ENCODE measurements around the gene AGXT.

AGXT gene

DNA sequence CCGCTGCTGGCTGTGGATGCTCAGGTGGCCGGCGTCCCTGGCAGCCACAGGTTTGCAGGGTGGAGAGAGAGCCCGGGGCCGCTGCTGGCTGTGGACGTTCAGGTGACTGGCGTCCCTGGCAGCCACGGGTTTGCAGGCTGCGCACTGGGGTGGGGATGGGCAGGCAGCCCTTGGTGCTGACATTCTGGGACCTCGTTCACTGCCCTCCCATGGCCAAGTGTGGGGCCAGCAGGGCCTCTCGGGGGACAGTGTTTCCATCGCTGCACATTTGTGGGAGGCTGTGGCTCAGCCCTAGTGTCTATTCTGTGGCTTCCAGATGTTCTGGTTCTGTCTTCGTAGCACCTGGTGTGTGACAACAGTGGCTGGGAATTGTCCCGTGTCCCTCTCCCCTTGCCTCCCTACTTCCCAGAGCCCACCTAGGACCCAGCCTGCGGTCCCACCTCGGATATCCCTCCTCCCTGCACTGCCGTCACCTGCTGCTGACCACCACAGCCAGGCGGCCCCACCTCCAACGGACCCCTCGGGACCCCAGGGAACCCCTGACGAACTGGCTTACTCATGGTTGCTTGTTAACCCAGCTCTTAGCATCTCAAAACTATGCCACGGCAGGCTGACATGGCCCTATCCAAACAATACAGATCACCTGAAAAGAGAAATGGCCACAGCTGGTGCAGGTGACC lies 38.4 kb downstream of the AGXT start:
- Histone ChIP-seq H3K9ac (ENCODE audit: insufficient read length) (no peak overlapping the region), H3K9me3 (ENCODE audit: low read depth, low read length) (no peaks in the 10 kb centered on the region), H3K36me3 (ENCODE audit: insufficient read depth, low read length) (no peaks in the 10 kb centered on the region), H3K4me3 (no peak overlapping the region), H3K27ac (no peak overlapping the region)
- TF ChIP-seq EZH2 (IDR thresholded peaks at IDR 0.05) (no peak), POLR2AphosphoS5 (IDR thresholded peaks at IDR 0.05; ENCODE audit: borderline replicate concordance, low read depth, low read length) (no peak), FOXP2 (optimal IDR thresholded peaks at IDR 0.05; ENCODE audit: control extremely low read depth, extremely low read length, insufficient read depth) (no peak)
- no peak for DNase-seq (ENCODE audit: low read depth, low spot score)

- Histone ChIP-seq H3K36me3 (ENCODE audit: insufficient read depth, low read length) (no peaks in the 10 kb centered on the region), H3K9me3 (ENCODE audit: low read depth, low read length) (no peaks in the 10 kb centered on the region), H3K4me3 (no peak overlapping the region), H3K9ac (ENCODE audit: insufficient read length) (no peak overlapping the region), H3K27ac (no peak overlapping the region)
- TF ChIP-seq FOXP2 (optimal IDR thresholded peaks at IDR 0.05; ENCODE audit: control extremely low read depth, extremely low read length, insufficient read depth): no peak
- DNase-seq (ENCODE audit: low read depth, low spot score): no peak
Measured at GRCh38 chr2:240909216-240909974, 40.8 kb downstream of the AGXT start.

DNA sequence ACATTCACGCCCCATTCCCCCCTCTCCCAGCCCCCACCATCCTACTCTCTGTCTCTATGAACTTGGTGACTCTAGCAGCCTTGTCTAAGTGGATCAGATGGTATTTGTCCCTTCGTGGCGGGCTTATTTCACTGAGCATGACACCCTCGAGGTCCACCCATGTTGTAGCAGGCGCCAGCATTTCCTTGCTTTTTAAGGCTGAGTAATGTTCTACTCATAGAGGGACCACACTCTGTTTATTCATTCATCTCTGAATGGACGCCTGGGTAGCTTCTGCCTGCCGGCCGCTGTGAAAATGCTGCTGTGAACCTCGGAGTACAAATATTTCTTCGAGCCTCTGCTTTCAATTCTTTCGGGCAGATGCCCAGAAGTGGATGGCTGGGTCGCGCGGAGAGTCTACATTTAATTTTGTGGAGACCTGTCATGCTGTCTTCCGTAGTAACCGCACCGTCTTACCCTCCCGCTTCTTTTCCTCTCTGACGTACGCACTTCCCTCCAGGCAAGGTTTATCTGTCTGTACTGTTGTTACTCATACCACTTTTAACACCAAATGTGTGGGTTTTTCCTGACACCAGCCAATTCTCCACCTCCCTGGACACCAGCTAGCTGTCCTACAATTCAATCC lies 43.1 kb downstream of the AGXT start:
- DNase-seq (ENCODE audit: low read depth, low spot score): no peak
- TF ChIP-seq EZH2 (IDR thresholded peaks at IDR 0.05) (no peak), FOXP2 (optimal IDR thresholded peaks at IDR 0.05; ENCODE audit: control extremely low read depth, extremely low read length, insufficient read depth) (no peak), POLR2AphosphoS5 (IDR thresholded peaks at IDR 0.05; ENCODE audit: borderline replicate concordance, low read depth, low read length) (no peak)
- no peaks in the 10 kb centered on the region for H3K9me3 ChIP-seq (ENCODE audit: low read depth, low read length)
- H3K27ac ChIP-seq: no peak overlapping the region
- H3K36me3 ChIP-seq (ENCODE audit: insufficient read depth, low read length): no peaks in the 10 kb centered on the region
- no peak overlapping the region for H3K4me3 ChIP-seq
- H3K9ac ChIP-seq (ENCODE audit: insufficient read length): no peak overlapping the region

GRCh38 chr2:240912878-240913809 lies 44.5 kb downstream of the AGXT start:
- H3K9ac ChIP-seq (ENCODE audit: insufficient read length): no peak overlapping the region
- H3K9me3 ChIP-seq (ENCODE audit: low read depth, low read length): no peaks in the 10 kb centered on the region
- no peaks in the 10 kb centered on the region for H3K36me3 ChIP-seq (ENCODE audit: insufficient read depth, low read length)
- no peak overlapping the region for H3K4me3 ChIP-seq
- no peak for TF ChIP-seq POLR2AphosphoS5 (IDR thresholded peaks at IDR 0.05; ENCODE audit: borderline replicate concordance, low read depth, low read length)
- TF ChIP-seq FOXP2 (optimal IDR thresholded peaks at IDR 0.05; ENCODE audit: control extremely low read depth, extremely low read length, insufficient read depth): no peak
- no peak for TF ChIP-seq EZH2 (IDR thresholded peaks at IDR 0.05)
- no peak for DNase-seq (ENCODE audit: low read depth, low spot score)
- H3K27ac ChIP-seq: no peak overlapping the region

- no peak for DNase-seq (ENCODE audit: low read depth, low spot score)
- TF ChIP-seq FOXP2 (optimal IDR thresholded peaks at IDR 0.05; ENCODE audit: control extremely low read depth, extremely low read length, insufficient read depth) (no peak), POLR2AphosphoS5 (IDR thresholded peaks at IDR 0.05; ENCODE audit: borderline replicate concordance, low read depth, low read length) (no peak)
- Histone ChIP-seq H3K27ac (no peak overlapping the region), H3K4me3 (no peak overlapping the region), H3K36me3 (ENCODE audit: insufficient read depth, low read length) (no peaks in the 10 kb centered on the region), H3K9ac (ENCODE audit: insufficient read length) (no peak overlapping the region), H3K9me3 (ENCODE audit: low read depth, low read length) (no peaks in the 10 kb centered on the region)
Measured at GRCh38 chr2:240913810-240914644, 45.4 kb downstream of the AGXT start.

- Histone ChIP-seq H3K27ac (no peak overlapping the region), H3K36me3 (ENCODE audit: insufficient read depth, low read length) (no peaks in the 10 kb centered on the region), H3K4me3 (no peak overlapping the region), H3K9ac (ENCODE audit: insufficient read length) (no peak overlapping the region), H3K9me3 (ENCODE audit: low read depth, low read length) (no peaks in the 10 kb centered on the region)
- TF ChIP-seq FOXP2 (optimal IDR thresholded peaks at IDR 0.05; ENCODE audit: control extremely low read depth, extremely low read length, insufficient read depth) (no peak), EZH2 (IDR thresholded peaks at IDR 0.05) (no peak), POLR2AphosphoS5 (IDR thresholded peaks at IDR 0.05; ENCODE audit: borderline replicate concordance, low read depth, low read length) (no peak)
- no peak for DNase-seq (ENCODE audit: low read depth, low spot score)
Measured at GRCh38 chr2:240914645-240915525, 46.3 kb downstream of the AGXT start.
